GM21529 (cell line): ENCODE measurements around the gene MAP7.
"Not testable (repeated sequence)": the region's sequence is repeated elsewhere in the genome, so short reads cannot be mapped to it uniquely, and the experiment has no call there.

Source experiments
- ATAC-seq: cut with Tn5 transposase; IDR thresholded peaks from one replicate; pipeline ENCODE4 v1.9.1; 2021; ENCODE audit not compliant: unreplicated experiment

The MAP7 gene

DNA sequence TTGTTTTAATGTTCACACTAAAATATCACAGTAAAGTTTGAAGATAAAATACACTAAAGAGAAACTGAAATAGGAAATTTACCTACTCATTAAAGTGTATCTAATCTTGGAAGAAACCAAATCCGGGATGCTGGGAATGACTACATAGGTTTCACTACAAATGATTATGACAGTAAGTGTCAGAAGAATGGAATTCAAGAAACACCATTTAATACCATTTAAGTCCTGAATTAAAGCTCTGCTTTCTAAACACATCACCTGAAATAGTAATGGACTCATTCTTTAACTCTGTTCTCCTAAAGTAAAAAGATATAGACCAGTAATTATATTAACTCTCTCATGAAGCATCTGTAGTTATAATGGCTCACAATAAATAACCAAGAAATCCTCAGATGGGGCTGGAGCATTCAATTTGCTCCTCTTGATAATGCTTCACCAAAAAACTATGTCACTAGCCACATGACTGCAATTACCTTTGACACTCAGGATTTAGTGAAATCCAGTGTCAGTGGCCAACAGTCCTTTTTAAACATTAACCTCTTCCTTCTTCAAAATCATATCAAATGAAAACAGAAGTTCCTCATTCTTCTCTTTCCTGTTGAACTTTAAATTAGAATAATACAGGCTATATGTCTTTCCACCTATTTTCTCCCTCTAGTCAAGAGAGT lies 41.4 kb downstream of the MAP7 start:
- ATAC-seq = no peak

DNA sequence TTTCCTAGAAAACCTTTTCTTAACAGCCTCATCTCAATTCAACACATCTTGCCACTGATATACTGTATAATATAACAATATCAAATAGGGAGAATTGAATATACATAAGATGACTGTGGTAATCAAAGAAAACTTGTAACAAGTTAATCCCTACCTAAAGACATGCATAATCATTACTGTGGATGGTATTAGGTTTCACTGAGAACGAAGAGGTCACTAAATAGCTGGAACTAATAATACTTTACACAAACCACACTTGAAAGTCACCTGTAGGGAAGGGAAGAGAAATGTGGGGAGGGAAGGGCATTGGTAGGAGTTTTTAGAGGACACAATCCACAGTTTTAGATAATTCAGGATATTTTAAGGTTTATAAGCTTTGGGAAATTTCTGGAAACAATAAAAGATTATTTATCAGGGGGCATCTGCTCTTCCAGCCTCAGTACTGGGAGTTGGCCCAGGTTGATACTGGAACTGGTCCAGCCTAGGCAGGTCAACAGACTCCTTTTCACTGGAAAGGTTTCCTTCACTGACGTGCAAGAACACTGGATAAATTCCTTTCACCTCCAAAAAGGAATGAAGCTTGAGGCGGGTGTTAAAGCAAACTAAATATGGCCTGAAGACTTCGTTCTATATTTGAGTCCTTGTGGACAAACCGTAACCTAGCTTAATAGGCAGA lies 44.0 kb downstream of the MAP7 start:
- no peak for ATAC-seq

DNA sequence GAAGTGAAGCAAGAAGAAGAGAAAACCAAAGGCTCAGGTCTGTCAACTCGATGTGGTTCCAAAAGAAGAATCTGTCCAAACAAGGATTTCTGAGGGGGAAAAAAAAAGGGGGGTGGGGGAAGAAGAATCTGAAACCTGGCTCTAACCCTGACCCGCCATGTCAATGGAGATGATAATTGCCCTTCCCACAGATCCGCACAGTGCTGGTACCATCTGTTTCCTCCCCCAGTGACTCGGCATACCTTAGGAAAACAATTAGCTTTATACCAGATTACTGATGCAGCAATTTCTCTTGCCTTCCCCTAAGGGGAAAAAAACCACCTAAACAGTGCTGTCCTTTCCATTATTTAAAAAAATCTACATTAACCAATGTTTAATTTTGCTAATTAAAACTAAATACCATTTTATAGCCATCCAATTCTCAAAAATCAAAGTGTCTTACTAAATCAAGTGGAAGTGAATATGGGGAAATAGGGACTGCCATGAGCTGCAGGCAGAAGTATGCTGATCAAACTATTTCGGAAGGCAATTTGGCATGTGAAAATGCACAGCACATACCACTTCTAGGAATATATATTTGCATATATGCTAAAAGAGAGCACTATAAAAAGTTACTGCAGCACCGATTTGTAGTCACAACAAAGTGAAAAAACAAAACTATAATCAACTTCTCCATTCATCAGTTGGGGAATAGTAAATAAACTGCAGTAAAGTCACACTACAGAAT lies 46.8 kb downstream of the MAP7 start:
- no peak for ATAC-seq

DNA sequence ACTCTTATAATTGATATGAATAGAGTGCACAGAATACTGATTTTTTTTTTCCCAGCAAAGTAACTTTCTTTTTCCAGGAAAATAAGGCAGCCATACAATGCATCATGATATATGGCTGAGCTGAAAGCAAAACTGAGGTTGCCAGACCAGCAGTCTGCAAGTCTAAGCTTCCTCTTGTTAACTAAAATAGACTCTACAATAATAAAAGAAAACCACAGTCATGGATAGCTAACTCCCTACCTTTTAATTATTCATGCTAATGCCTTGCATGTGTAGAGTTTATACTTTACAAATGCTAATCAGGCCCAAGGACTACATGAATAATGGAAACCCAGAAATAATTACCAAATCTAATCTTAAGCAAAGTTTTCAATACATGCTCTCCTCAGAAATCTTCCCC lies 47.4 kb downstream of the MAP7 start:
- ATAC-seq = no peak

DNA sequence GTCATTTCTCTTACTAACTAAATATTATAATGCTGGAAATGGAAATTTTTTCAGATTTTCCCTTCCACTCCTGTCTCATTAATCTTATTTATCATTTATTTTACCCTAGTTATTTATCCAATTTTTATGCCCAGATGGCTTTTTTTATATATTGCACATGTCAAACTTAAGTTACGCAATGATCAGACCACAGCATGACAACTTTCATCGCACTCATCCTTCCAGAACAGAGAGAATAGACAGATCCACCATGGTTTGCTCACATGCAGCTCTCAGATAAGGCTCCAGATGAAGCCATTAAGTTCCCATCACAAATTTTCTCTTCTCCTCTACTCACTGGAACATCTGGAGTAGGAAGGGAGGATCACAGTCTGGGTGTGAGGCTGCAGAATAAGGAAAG lies 48.7 kb downstream of the MAP7 start:
- no peak for ATAC-seq

DNA sequence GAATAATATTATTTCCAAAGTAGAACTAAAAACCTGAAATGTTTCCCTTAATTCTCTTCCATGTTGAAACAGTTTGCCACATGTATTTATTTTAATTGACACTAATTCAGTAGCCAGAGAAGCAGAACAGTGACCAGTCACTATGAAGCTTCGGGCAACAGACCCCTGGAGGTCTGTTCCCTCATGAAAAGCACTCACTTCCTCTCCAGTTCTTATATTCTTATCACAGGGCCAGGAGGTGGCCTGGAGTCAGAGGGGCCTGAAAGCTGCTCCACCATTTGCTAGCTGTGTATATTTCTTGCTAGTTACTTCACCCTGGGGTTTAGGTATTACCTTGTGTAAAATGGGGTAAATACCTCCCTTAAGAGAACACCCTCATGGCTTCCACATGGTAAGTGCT lies 49.1 kb downstream of the MAP7 start:
- ATAC-seq = no peak

DNA sequence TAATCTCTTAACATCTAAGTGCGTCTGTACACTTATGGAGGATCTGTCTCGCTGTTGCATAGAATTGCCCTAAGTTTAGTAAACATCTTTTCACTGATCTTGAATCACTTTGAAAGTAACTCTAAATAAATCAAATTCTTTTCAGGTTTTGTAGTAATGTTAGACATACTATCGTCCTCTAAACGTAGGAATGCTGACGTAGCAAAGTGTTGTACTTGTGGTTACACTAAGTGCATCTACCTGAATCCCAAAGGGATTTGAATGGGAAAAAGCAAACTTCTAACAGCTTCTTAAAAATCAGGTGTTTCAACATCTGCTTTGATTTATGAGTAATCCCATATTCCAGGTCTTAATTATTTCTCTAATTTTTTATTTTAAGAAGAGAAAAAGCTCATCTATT lies 49.8 kb downstream of the MAP7 start:
- ATAC-seq = no peak

DNA sequence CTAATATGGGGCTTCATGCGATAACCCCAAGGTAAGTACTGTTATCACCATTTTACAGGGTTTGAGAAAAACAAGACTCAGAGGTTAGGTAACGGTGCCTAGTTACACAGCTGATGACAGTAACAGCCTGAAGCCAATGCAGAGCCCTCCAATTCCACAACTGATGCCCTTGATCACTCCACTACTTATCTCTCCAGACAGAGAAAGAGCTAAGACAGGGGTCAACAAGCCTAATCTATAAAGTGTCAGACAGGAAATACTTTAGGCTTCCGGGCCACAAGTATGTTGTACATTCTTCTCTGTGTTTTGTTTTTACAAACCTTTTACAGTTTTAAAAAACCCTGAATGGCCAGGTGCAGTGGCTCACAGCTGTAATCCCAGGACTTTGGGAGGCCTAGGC lies 50.9 kb downstream of the MAP7 start:
- no peak for ATAC-seq

DNA sequence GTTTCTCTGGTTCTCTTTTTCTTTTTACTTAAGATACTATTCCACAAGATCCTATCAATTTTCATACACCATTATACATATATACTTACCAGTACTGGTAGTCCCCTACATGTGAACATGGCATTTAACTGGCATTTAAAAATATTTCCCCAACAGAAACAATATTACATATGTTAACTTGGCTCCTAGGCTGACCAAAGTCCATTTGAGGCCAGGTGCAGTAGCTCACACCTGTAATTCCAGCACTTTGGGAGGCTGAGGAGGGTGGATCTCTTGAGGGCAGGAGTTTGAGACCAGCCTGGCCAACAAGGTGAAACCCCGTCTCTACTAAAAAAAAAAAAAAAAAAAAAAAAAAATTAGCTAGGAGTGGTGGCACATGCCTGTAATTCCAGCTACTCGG lies 53.8 kb downstream of the MAP7 start:
- ATAC-seq = not testable (repeated sequence)

DNA sequence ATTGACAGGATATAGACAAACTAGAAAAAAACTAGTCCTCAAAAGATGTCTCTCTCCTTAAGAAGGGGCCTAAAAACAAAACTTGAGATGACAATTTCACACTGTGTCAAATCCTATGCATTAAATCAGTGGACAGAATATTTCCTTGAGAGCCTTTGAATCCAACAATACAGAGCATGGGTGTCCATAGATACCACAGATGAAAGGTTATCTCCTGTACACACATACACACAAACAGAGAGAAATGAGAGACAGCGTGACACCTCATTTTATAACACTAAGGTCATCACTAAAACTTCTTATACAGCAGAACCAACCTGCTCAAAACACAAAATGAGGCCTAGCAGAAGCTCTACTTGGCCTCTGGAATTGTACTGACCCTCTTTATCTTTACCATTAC lies 55.5 kb downstream of the MAP7 start:
- no peak for ATAC-seq

DNA sequence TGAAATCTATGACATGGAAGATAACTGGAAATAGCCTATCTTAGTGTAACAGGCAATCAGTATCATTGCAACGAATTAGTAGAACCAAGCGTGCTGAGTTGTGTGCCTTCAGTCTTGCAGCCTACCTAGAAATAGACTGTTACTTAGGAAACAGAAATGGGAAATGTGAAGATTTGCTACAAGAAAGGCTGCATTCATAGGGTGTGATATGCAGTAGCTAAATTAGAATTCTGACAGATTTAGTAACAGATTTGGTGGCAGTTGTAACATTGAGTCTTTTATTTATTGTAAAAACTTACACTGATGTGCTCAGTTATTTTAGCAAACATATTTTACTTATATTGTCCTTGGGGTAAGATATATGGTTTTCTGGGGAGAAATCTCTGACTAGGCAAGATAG lies 56.2 kb downstream of the MAP7 start:
- ATAC-seq = no peak

DNA sequence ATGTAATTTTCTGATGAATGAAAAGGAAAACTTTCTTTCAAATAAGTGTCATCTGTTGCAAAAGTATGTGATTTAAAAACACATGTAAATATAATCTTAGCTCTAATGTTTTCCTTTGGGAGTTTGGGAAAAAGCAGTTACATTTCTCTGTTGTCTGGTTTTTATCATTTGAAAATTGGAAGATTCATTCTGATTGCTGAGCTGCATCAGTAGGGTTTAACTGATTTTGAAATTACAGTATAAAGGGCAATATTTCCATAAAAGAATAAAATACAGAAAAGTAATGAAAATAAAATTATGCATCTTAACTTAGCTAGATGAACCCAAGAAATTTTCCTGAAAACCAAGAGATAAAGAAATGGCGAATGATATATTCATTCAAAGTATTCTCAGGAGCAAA lies 57.8 kb downstream of the MAP7 start:
- ATAC-seq = no peak

DNA sequence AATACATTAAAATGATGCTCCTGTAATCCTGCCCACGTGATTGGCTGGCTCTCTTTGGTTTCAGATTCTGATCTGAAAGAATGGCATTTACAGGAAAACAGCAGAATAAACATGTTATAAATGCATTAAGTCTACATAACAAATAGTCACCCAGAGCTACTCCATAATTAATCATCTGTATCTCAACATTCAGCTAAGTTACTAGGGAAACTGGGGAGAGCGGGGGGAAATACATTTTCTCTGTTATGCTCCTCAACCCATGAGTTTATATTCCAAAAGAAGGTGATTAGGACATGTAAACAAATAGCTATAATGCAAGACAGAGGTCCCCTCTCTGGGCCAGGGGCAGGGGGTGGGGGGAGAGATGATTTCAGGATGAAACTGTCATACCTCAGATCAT lies 58.5 kb downstream of the MAP7 start:
- no peak for ATAC-seq

DNA sequence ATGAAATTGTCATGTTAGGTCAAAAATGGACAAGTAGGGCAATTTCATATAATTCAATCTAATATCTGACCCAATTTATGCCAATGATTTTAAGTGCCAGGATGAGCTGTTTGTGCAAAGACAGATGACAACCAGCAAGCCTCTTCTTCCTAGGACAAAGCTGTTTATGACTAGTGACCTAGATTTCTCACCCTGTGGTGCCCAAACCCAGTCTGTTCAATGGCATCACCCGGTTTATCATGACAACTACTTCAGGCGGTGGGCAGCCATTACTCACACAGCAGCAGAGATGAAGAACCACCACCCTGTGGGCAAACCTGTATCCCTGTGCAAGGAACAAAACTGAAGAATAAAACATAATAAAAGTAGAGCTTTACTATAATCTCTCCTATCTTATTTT lies 59.0 kb downstream of the MAP7 start:
- ATAC-seq = no peak

DNA sequence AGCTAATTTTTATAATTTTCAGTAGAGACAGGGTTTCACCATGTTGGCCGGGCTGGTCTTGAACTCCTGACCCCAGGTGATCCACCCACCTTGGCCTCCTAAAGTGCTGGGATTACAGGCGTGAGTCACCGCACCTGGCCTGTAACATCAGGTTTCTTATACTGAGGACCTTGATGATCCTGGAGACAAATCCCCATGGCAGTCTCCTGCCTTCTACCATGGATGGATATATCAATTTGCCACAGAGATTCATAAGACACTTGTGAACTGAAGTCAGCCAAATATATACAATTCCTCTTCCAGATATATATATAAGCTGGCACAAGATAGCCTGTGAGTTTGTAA lies 60.6 kb downstream of the MAP7 start:
- ATAC-seq = not testable (repeated sequence)

DNA sequence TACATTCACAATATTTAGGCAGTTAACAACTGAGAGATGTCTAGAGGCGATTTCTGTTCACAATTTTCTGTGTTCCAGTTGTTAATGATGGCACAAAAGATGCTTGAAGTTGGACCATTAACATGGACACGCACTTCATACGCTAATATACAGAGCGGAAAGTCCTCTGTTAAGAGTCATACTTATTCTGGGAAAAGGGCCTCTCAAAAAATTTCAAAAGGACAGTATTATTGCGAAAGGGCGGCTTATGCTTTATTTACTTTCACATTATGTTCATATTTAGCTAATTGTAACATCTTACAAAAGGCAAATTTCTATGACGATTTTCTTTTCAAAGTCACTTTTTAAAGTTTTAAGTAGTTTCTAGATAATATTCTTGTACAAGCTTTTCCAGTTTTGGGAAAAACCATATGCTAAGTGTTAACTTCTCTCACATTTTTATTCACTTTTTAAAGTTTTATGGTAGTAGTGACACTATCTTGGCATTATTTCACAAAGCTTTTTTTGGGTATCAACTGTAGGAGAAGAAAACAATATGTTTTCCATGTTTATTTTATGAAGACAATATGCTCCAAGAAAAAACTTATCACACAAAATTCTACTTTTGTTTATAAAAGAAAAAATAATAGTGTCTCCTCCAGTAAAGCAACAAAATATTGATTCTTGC lies 62.3 kb downstream of the MAP7 start:
- ATAC-seq = no peak

DNA sequence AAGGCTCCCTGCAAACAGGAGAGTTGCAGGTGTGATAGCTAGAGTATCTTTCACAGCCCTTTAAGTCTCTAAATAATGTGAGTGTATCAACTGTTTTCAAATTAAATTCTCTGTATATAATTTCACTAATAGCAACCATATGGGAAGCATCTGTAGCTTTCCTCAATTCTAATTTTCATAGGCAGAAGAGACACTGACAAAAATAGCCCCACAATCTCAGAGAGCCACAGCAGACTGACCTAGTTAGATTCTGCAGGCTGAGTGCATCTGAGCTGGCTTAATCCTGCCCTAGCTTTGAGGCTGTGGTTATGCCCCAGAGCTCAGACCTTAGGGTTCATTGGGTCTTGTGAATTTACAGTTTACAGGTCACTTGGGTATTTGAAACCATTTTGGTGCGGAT lies 63.9 kb downstream of the MAP7 start:
- ATAC-seq = no peak

DNA sequence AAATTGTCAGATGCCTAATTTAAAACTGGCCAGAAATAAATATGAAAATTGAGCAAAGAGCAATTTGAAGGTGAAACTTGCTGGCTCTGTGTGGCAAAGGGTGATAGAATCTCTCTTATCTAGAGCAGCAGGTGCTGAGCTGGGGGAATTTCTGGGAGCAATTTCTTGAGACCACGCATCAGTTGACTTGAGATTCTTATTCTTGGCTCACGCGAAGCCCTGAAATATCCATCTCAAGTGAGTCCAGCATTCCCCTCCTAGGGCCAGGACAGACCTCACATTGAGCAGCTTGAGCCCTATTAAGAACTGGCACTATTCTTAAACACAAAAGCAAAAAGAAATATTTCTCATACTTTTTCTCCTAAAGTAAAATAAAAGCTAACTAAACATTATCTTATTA lies 66.3 kb downstream of the MAP7 start:
- no peak for ATAC-seq

DNA sequence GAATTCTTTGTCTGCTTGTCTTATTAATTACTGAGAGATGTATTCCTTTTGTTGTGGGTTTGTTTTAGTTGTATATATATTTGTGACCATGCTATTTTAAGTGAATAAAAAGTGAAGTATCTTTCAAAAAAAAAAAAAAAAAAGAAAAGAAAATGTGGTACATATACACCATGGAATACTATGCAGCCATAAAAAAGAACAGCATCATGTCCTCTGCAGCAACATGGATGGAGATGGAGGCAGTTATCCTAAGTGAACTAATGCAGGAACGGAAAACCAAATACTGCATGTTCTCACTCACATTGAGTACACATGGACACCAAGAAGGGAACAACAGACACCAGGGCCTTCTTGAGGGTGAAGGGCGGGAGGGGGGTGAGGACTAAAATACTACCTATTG lies 67.2 kb downstream of the MAP7 start:
- ATAC-seq = not testable (repeated sequence)

DNA sequence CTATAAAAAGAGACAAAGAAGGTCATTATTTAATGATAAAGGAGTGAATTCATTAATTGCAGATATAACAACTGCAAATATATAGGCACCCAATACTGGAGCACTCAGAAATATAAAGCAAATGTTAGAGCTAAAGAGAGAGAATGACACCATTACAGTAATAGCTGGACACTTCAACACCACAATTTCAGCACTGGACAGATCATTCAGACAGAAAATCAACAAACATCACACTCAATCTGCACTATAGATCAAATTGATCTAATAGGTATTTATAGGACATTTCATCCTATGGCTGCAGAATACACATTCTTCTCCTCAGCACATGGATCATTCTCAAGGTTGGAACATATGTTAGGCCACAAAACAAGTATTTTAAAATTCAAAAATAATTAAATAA lies 72.7 kb downstream of the MAP7 start:
- no peak for ATAC-seq

DNA sequence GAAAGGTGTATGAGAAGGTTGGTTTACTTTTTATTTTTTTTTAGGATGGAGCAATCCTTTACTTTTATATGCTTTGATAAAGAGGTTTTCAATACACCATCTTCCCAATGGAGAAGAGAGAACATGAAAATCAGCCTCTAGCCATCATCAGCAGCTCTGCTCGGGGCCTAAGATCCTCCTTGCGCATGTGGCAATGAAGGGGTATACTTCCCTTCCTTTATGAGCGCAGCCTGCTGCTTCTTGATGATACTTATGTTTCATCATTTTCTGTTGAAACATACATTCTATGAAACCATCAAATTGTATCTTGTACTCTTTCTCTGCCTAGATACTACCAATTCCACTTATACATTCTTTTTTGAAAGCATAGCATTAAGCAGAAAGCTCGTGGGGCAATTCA lies 74.5 kb downstream of the MAP7 start:
- no peak for ATAC-seq

DNA sequence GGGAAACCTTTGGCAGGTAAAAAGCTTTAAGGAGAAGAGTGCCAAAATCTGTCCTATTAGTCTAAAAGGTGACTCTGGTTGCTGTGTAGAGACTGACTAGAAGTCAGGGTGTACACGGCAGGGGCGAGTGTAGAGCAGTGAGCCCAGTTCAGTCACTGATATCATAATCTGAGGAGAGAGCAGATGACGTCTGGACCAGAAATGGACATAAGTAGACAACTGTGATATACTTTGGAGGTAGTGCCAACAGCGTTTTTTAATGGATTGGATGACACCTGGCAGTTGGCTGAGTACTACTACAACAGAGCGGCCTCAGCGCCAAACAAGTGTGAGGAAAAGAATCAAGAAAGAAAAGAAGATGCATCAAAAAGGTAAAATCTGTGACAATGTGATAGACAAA lies 76.0 kb downstream of the MAP7 start:
- no peak for ATAC-seq
